ENCODE measurements around the gene GRIK3.

GRIK3 gene

GRCh38 chr1:36956570-36956969 lies 77.7 kb downstream of the GRIK3 start:
- H3K4me3 ChIP-seq (ENCODE audit: low read length), result no peak overlapping the region
- H3K27ac ChIP-seq (ENCODE audit: low read depth, low read length), result no peak overlapping the region
- no peak overlapping the region for H3K9ac ChIP-seq (ENCODE audit: low read depth, low read length)
- H3K36me3 ChIP-seq (ENCODE audit: insufficient read depth, low read length), result no peaks in the 10 kb centered on the region
- WGBS, result 91% methylated on average over 5 of the region's 5 CpGs
- no peaks in the 10 kb centered on the region for H3K27me3 ChIP-seq (ENCODE audit: insufficient read depth, low read length)
- H3K4me1 ChIP-seq (ENCODE audit: insufficient read depth, low read length), result no peaks in the 10 kb centered on the region
- H3K9me3 ChIP-seq (ENCODE audit: insufficient read depth, low read depth, low read length), result no peaks in the 10 kb centered on the region

DNA sequence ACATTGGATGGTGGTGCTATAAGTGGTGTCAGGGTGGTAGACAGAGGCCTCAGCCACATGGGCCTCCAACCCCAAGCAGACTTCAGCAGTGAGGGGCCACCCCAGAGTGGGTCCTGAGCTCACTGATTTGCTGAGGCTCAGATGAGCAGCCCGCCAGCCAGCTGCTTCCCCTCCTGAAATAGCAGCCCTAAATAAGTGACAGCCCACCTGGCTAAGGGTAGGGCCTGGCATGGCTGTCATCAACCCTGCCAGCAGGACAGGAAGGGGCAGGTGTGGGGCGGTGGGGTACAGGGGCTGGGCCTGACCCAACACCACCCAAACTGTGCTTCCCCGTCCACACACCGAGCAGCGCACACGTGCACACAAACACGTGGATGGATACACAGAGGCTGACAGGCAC lies 79.3 kb downstream of the GRIK3 start:
- 92% methylated on average over 7 of the region's 7 CpGs for WGBS
- Histone ChIP-seq H3K27ac (ENCODE audit: low read depth, low read length) (no peak overlapping the region), H3K9ac (ENCODE audit: low read depth, low read length) (no peak overlapping the region), H3K27me3 (ENCODE audit: insufficient read depth, low read length) (no peaks in the 10 kb centered on the region), H3K4me1 (ENCODE audit: insufficient read depth, low read length) (no peaks in the 10 kb centered on the region), H3K36me3 (ENCODE audit: insufficient read depth, low read length) (no peaks in the 10 kb centered on the region), H3K9me3 (ENCODE audit: insufficient read depth, low read depth, low read length) (no peaks in the 10 kb centered on the region), H3K4me3 (ENCODE audit: low read length) (no peak overlapping the region)

- Histone ChIP-seq H3K4me1 (ENCODE audit: insufficient read depth, low read length) (no peaks in the 10 kb centered on the region), H3K9ac (ENCODE audit: low read depth, low read length) (no peak overlapping the region), H3K4me3 (ENCODE audit: low read length) (no peak overlapping the region), H3K9me3 (ENCODE audit: insufficient read depth, low read depth, low read length) (no peaks in the 10 kb centered on the region), H3K27me3 (ENCODE audit: insufficient read depth, low read length) (no peaks in the 10 kb centered on the region), H3K36me3 (ENCODE audit: insufficient read depth, low read length) (no peaks in the 10 kb centered on the region), H3K27ac (ENCODE audit: low read depth, low read length) (no peak overlapping the region)
- 80% methylated on average over 5 of the region's 5 CpGs for WGBS
These were observed 81.3 kb downstream of the GRIK3 start for GRCh38 chr1:36953061-36953460.

- no peaks in the 10 kb centered on the region for H3K27me3 ChIP-seq (ENCODE audit: insufficient read depth, low read length)
- no peak overlapping the region for H3K9ac ChIP-seq (ENCODE audit: low read depth, low read length)
- H3K4me3 ChIP-seq (ENCODE audit: low read length), result no peak overlapping the region
- H3K9me3 ChIP-seq (ENCODE audit: insufficient read depth, low read depth, low read length), result no peaks in the 10 kb centered on the region
- H3K27ac ChIP-seq (ENCODE audit: low read depth, low read length), result no peak overlapping the region
- no peaks in the 10 kb centered on the region for H3K36me3 ChIP-seq (ENCODE audit: insufficient read depth, low read length)
- 85% methylated on average over 5 of the region's 5 CpGs for WGBS
- H3K4me1 ChIP-seq (ENCODE audit: insufficient read depth, low read length), result 0 out of 2 replicates have a peak, but pooled peaks cover 6% of the 10 kb centered on the region
These were observed 82.6 kb downstream of the GRIK3 start for GRCh38 chr1:36951761-36952160.

DNA sequence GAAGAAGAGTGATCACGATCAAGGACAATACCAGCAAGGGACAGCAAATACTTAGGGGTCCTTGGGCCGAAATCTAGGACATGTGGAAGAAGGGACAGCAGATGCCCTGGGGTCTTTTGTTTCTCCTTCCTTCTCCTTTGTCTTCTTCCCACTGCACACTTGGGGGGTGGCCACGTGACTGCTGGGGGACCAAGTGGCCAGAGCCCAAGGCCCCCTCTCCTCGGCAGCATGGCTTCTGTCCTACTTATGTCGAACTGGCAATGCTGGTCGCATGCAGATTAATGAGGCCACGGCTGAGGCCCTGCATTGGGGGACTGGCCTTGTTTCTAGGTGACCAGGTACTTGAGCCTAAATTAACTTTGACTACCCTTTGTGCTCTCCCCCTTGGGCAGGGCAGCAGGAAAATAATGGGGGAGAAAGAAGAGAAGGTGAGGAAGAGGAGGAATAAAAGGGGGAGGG lies 83.0 kb downstream of the GRIK3 start:
- no peaks in the 10 kb centered on the region for H3K36me3 ChIP-seq (ENCODE audit: insufficient read depth, low read length)
- no peaks in the 10 kb centered on the region for H3K27me3 ChIP-seq (ENCODE audit: insufficient read depth, low read length)
- 80% methylated on average over 7 of the region's 7 CpGs for WGBS
- H3K9me3 ChIP-seq (ENCODE audit: insufficient read depth, low read depth, low read length), result no peaks in the 10 kb centered on the region
- H3K4me3 ChIP-seq (ENCODE audit: low read length), result no peak overlapping the region
- H3K9ac ChIP-seq (ENCODE audit: low read depth, low read length), result no peak overlapping the region
- 0 out of 2 replicates have a peak, but pooled peaks cover 6% of the 10 kb centered on the region for H3K4me1 ChIP-seq (ENCODE audit: insufficient read depth, low read length)
- H3K27ac ChIP-seq (ENCODE audit: low read depth, low read length), result no peak overlapping the region

DNA sequence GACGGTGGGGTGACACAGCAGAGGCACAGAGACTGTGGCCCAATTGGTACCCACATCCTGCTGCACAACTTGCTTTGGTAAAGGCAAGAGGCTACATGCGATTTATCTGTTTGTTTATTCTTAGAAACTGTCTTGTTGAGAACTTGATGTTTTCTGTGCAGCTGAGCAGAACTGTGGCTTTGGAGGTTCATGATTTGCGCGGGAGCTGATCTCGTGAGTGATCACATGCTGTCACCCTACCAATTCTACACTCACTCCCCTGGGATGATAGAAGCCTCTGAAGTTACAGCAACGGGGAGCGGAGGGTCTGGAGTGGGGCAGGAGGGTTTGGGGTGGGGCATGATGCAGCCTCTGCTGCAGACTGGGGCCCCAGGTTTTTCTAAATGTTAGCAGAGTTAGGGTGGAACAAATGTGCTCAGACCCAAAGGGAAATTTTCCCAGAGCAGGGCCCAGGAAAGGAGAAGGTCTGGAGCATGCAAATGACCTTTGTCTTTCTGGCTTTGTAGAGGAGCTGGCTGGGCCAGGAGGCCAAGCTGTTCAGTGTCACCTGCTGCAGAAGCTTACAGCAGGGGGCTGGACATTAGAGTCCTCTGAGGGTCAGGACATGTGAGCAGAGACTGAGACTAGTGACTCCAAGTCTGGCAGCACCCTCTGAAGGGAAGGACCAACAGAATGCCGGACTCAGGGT lies 83.6 kb downstream of the GRIK3 start:
- H3K9me3 ChIP-seq (ENCODE audit: insufficient read depth, low read depth, low read length), result no peaks in the 10 kb centered on the region
- H3K9ac ChIP-seq (ENCODE audit: low read depth, low read length), result no peak overlapping the region
- H3K4me3 ChIP-seq (ENCODE audit: low read length), result no peak overlapping the region
- no peak overlapping the region for H3K27ac ChIP-seq (ENCODE audit: low read depth, low read length)
- H3K27me3 ChIP-seq (ENCODE audit: insufficient read depth, low read length), result no peaks in the 10 kb centered on the region
- 92% methylated on average over 8 of the region's 8 CpGs for WGBS
- H3K4me1 ChIP-seq (ENCODE audit: insufficient read depth, low read length), result 0 out of 2 replicates have a peak, but pooled peaks cover 6% of the 10 kb centered on the region
- no peaks in the 10 kb centered on the region for H3K36me3 ChIP-seq (ENCODE audit: insufficient read depth, low read length)

- H3K27me3 ChIP-seq (ENCODE audit: insufficient read depth, low read length), result no peaks in the 10 kb centered on the region
- 0 out of 2 replicates have a peak, but pooled peaks cover 6% of the 10 kb centered on the region for H3K4me1 ChIP-seq (ENCODE audit: insufficient read depth, low read length)
These were observed 85.7 kb downstream of the GRIK3 start for GRCh38 chr1:36948606-36949005.

GRCh38 chr1:36948147-36948546 lies 86.2 kb downstream of the GRIK3 start:
- 91% methylated on average over 2 of the region's 2 CpGs for WGBS
- Histone ChIP-seq H3K27ac (ENCODE audit: low read depth, low read length) (no peak overlapping the region), H3K27me3 (ENCODE audit: insufficient read depth, low read length) (no peaks in the 10 kb centered on the region), H3K4me1 (ENCODE audit: insufficient read depth, low read length) (0 out of 2 replicates have a peak, but pooled peaks cover 6% of the 10 kb centered on the region), H3K36me3 (ENCODE audit: insufficient read depth, low read length) (no peaks in the 10 kb centered on the region), H3K4me3 (ENCODE audit: low read length) (no peak overlapping the region), H3K9me3 (ENCODE audit: insufficient read depth, low read depth, low read length) (no peaks in the 10 kb centered on the region), H3K9ac (ENCODE audit: low read depth, low read length) (no peak overlapping the region)

More at GRCh38 chr1:36948606-36949005, 85.7 kb downstream of the GRIK3 start:
- WGBS, result 94% methylated on average over 6 of the region's 6 CpGs
- Histone ChIP-seq H3K4me3 (ENCODE audit: low read length) (no peak overlapping the region), H3K9ac (ENCODE audit: low read depth, low read length) (no peak overlapping the region), H3K9me3 (ENCODE audit: insufficient read depth, low read depth, low read length) (no peaks in the 10 kb centered on the region), H3K27ac (ENCODE audit: low read depth, low read length) (no peak overlapping the region), H3K36me3 (ENCODE audit: insufficient read depth, low read length) (no peaks in the 10 kb centered on the region)

GRCh38 chr1:36947384-36947783 lies 86.9 kb downstream of the GRIK3 start:
- Histone ChIP-seq H3K9me3 (ENCODE audit: insufficient read depth, low read depth, low read length) (no peaks in the 10 kb centered on the region), H3K4me1 (ENCODE audit: insufficient read depth, low read length) (0 out of 2 replicates have a peak, but pooled peaks cover 6% of the 10 kb centered on the region), H3K27ac (ENCODE audit: low read depth, low read length) (no peak overlapping the region), H3K9ac (ENCODE audit: low read depth, low read length) (no peak overlapping the region), H3K27me3 (ENCODE audit: insufficient read depth, low read length) (no peaks in the 10 kb centered on the region), H3K4me3 (ENCODE audit: low read length) (no peak overlapping the region), H3K36me3 (ENCODE audit: insufficient read depth, low read length) (no peaks in the 10 kb centered on the region)
- WGBS, result 44% methylated on average over 2 of the region's 2 CpGs

GRCh38 chr1:36944883-36945282 lies 89.4 kb downstream of the GRIK3 start:
- H3K4me1 ChIP-seq (ENCODE audit: insufficient read depth, low read length), result 0 out of 2 replicates have a peak, but pooled peaks cover 6% of the 10 kb centered on the region
- H3K4me3 ChIP-seq (ENCODE audit: low read length), result no peak overlapping the region
- no peaks in the 10 kb centered on the region for H3K9me3 ChIP-seq (ENCODE audit: insufficient read depth, low read depth, low read length)
- no peak overlapping the region for H3K27ac ChIP-seq (ENCODE audit: low read depth, low read length)
- H3K27me3 ChIP-seq (ENCODE audit: insufficient read depth, low read length), result no peaks in the 10 kb centered on the region
- H3K9ac ChIP-seq (ENCODE audit: low read depth, low read length), result no peak overlapping the region
- WGBS, result 92% methylated on average over 7 of the region's 7 CpGs
- H3K36me3 ChIP-seq (ENCODE audit: insufficient read depth, low read length), result no peaks in the 10 kb centered on the region

DNA sequence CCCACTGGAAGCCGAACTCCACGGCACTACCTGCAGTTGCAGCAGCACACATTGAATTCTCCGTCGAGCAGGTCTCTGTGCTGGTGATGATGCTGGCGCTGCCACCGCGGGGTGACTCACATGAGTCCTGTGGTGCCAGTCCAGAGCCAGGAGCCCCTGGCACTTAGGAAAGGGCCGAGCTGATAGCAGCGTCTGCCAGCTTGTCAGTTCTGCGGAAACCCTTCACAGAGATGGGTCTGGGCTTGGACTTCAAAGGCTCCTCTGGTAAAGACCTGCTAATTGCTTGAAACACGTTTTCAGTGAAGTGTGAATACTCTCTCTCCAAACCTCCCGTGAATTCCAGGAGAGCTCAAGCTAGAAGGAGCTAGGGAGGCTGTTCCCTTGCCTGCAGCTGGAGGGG lies 92.2 kb downstream of the GRIK3 start:
- Histone ChIP-seq H3K9ac (ENCODE audit: low read depth, low read length) (no peak overlapping the region), H3K27me3 (ENCODE audit: insufficient read depth, low read length) (no peaks in the 10 kb centered on the region), H3K36me3 (ENCODE audit: insufficient read depth, low read length) (no peaks in the 10 kb centered on the region), H3K4me1 (ENCODE audit: insufficient read depth, low read length) (no peaks in the 10 kb centered on the region), H3K9me3 (ENCODE audit: insufficient read depth, low read depth, low read length) (no peaks in the 10 kb centered on the region), H3K4me3 (ENCODE audit: low read length) (no peak overlapping the region), H3K27ac (ENCODE audit: low read depth, low read length) (no peak overlapping the region)
- whole genome bisulfite sequencing, result 52% methylated on average over 11 of the region's 12 CpGs
